Neural cell (in vitro differentiated cells): Measurements from ENCODE around the gene ABHD16B.

Source experiments
- CTCF ChIP-seq: fragments of 450-650 bp; IDR thresholded peaks from 2 replicates; pipeline ENCODE4 v1.5.1; 2014; ENCODE audit warnings: antibody characterized with exemption, mild to moderate bottlenecking, moderate library complexity; ENCODE audit not compliant: poor library complexity, severe bottlenecking
- EZH2 ChIP-seq: fragments of 200-600, 300-800 bp; shearing (Covaris generic), sonication (generic); IDR thresholded peaks from 2 replicates; pipeline ENCODE4 v1.6.1; 2014; ENCODE audit warnings: antibody characterized with exemption, low read length, borderline replicate concordance, mild to moderate bottlenecking; ENCODE audit not compliant: insufficient read depth, poor library complexity, severe bottlenecking
- RAD21 ChIP-seq: fragments of 450-650 bp; conservative IDR thresholded peaks from 2 replicates; pipeline ENCODE4 v1.6.1; 2014; ENCODE audit warnings: antibody characterized with exemption, mild to moderate bottlenecking, moderate library complexity
- REST ChIP-seq: IDR thresholded peaks from 2 replicates; pipeline ENCODE4 v1.6.1; 2012; ENCODE audit warnings: borderline replicate concordance
- SMC3 ChIP-seq: fragments of 450-650 bp; conservative IDR thresholded peaks from 2 replicates; pipeline ENCODE4 v1.6.1; 2014; ENCODE audit warnings: antibody characterized with exemption, mild to moderate bottlenecking, moderate library complexity; ENCODE audit not compliant: poor library complexity
- TAF1 ChIP-seq: IDR thresholded peaks from 2 replicates; pipeline ENCODE4 v1.6.1; 2012; ENCODE audit warnings: low read depth

GRCh38 chr20:63891061-63892002 lies 30.0 kb downstream of the ABHD16B start:
- TF ChIP-seq CTCF (no peak), TAF1 (no peak), EZH2 (no peak), REST (no peak), RAD21 (no peak), SMC3 (no peak)
